ENCODE measurements around the gene RUNX3. TPM values are rescaled to one million over a fixed set of nuclear protein-coding genes. Genes with fewer than 3 reads are reported as not detected.
A peak's percentile ranks its signal among the peaks of the same experiment; 100 is the strongest.

RUNX3 gene
- total RNA-seq, 1 experiment from 2014 or later, result 3.7 TPM

DNA sequence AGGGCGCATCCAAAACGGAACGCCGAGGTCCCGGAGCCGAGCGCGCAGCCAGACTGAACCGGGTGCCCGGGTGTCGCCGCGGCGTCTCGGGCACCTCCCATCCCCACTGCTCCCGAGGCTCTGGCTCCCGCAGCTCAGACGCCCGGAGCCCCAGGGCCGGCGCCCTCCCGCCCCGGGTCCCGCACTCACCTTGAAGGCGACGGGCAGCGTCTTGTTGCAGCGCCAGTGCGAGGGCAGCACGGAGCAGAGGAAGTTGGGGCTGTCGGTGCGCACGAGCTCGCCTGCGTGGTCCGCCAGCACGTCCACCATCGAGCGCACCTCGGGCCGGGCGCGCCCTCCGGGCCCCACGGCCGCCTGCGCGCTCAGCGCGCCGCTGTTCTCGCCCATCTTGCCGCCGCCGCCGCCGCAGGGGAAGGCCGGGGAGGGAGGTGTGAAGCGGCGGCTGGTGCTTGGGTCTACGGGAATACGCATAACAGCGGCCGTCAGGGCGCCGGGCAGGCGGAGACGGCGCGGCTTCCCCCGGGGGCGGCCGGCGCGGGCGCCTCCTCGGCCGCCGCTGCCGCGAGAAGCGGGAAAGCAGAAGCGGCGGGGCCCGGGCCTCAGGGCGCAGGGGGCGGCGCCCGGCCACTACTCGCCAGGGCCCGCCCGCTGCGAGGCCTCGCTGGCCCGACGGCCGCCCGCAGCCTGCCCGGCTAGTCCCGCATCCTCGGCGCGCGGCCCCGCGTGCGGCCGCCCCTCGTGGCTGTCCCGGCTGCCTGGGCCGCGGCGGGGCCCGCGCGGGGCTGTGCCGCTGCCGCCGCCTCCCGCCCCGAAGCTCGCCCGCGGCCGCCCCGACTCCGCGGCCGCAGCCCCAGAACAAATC lies 447 bp downstream of the RUNX3 start:
- peak overlapping the region; percentile 59 for H3K4me3 ChIP-seq (ENCODE audit: low read length)
- POLR2A ChIA-PET (ENCODE audit: unreplicated experiment), result no interaction called here

DNA sequence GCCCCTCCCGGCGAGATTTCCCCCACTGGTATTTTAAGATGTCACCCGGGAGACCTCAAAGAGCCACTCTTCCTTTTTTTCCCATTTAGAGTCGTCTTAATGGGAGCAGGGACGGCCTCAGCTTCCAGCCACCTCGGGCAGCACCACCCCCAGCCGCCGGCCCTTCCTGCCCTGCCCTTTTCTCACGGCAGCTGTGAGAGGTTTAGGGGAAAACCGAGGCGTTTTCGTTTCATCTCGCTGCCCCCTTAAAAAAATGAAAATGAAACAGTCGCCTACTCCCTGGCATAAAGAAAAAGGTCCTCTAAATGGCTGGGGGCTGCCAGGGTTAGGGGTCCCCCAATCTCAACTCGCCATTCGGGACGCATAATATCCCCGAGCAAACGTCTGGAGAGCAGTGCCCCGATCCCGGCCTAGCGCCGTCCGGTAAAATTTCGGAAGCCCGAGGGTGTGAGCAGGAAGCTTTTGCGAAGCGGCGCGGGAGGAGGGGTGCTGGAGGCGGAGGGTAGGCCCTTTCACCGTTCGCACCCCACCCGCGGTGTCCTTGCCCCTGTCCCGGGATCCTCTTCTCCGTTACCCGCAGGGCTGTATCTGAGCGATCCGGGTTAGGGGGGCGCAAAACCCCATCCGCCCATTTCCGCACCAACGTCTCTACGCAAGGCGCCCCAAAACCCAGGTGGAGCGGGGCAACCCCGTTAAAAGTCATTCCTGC lies 1.2 kb downstream of the RUNX3 start:
- no TSS peak for BruUV-seq (replicated peaks)
- Histone ChIP-seq H3F3A (ENCODE audit: low read length, unreplicated experiment) (no peaks in the 10 kb centered on the region), H3K9me2 (replicated peaks; ENCODE audit: low read length) (no peaks in the 10 kb centered on the region), H3K9me3 (ENCODE audit: low read length) (no peaks in the 10 kb centered on the region), H3K79me2 (ENCODE audit: low read length) (no peaks in the 10 kb centered on the region), H3K36me3 (ENCODE audit: low read depth, low read length) (no peaks in the 10 kb centered on the region), H3K4me2 (ENCODE audit: low read length) (peak overlapping the region; percentile 75), H3K9ac (ENCODE audit: low read length) (peak overlapping the region; percentile 15; the same call in 1 of the 2 replicates), H4K20me1 (ENCODE audit: low read length) (no peaks in the 10 kb centered on the region), H3K4me1 (ENCODE audit: insufficient read depth, low read length) (no peaks in the 10 kb centered on the region), H2AFZ (ENCODE audit: low read length) (peak overlapping the region; percentile 54), H3K27ac (ENCODE audit: low read length) (no peak overlapping the region), H3K27me3 (ENCODE audit: low read length) (peaks cover 76% of the 10 kb centered on the region), H3K4me3 (ENCODE audit: low read length) (peak overlapping the region; percentile 59)
- CTCF ChIA-PET, result no interaction called here
- TF ChIP-seq EZH2phosphoT487 (IDR thresholded peaks at IDR 0.05; ENCODE audit: borderline replicate concordance, low read length), result no peak
- TF ChIP-seq, protein P1, sequence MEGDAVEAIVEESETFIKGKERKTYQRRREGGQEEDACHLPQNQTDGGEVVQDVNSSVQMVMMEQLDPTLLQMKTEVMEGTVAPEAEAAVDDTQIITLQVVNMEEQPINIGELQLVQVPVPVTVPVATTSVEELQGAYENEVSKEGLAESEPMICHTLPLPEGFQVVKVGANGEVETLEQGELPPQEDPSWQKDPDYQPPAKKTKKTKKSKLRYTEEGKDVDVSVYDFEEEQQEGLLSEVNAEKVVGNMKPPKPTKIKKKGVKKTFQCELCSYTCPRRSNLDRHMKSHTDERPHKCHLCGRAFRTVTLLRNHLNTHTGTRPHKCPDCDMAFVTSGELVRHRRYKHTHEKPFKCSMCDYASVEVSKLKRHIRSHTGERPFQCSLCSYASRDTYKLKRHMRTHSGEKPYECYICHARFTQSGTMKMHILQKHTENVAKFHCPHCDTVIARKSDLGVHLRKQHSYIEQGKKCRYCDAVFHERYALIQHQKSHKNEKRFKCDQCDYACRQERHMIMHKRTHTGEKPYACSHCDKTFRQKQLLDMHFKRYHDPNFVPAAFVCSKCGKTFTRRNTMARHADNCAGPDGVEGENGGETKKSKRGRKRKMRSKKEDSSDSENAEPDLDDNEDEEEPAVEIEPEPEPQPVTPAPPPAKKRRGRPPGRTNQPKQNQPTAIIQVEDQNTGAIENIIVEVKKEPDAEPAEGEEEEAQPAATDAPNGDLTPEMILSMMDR (conservative IDR thresholded peaks at IDR 0.05; ENCODE audit: low read depth, low read length), result no peak
- TF ChIP-seq EZH2 (IDR thresholded peaks at IDR 0.05; ENCODE audit: low read length, unreplicated experiment), result no peak
- peak; percentile 23; the same call in 1 of the 2 replicates for ATAC-seq
- peak; percentile 13 for DNase-seq
- POLR2A ChIA-PET (ENCODE audit: unreplicated experiment), result no interaction called here
- intact Hi-C loops (cut with micrococcal nuclease), result no loop called here

More for the DNA sequence above, 447 bp downstream of the RUNX3 start:
- peak overlapping the region; percentile 75 for H3K4me2 ChIP-seq (ENCODE audit: low read length)
- H3K79me2 ChIP-seq (ENCODE audit: low read length), result no peaks in the 10 kb centered on the region
- CTCF ChIA-PET, result no interaction called here
- intact Hi-C loops (cut with micrococcal nuclease), result no loop called here
- no peaks in the 10 kb centered on the region for H3K9me2 ChIP-seq (replicated peaks; ENCODE audit: low read length)
- no peaks in the 10 kb centered on the region for H3K9me3 ChIP-seq (ENCODE audit: low read length)
- ATAC-seq (no peak), DNase-seq (no peak)
- no peak overlapping the region for H3K27ac ChIP-seq (ENCODE audit: low read length)
- no peaks in the 10 kb centered on the region for H3K36me3 ChIP-seq (ENCODE audit: low read depth, low read length)
- no peaks in the 10 kb centered on the region for H3F3A ChIP-seq (ENCODE audit: low read length, unreplicated experiment)
- H2AFZ ChIP-seq (ENCODE audit: low read length), result peak overlapping the region; percentile 54; the same call in 1 of the 2 replicates
- H4K20me1 ChIP-seq (ENCODE audit: low read length), result no peaks in the 10 kb centered on the region
- H3K4me1 ChIP-seq (ENCODE audit: insufficient read depth, low read length), result no peaks in the 10 kb centered on the region
- no peak overlapping the region for H3K9ac ChIP-seq (ENCODE audit: low read length)
- peaks cover 72% of the 10 kb centered on the region for H3K27me3 ChIP-seq (ENCODE audit: low read length)
- no TSS peak for BruUV-seq (replicated peaks)
- peak; percentile 43 for TF ChIP-seq EZH2 (IDR thresholded peaks at IDR 0.05; ENCODE audit: low read length, unreplicated experiment)
- TF ChIP-seq, protein P1 (conservative IDR thresholded peaks at IDR 0.05; ENCODE audit: low read depth, low read length), result no peak
